PFSK-1 (cell line): ENCODE results near the gene LANCL2.

ENCODE experiments used
- FOXP2 ChIP-seq: optimal IDR thresholded peaks from 2 replicates; pipeline ENCODE3; 2011; ENCODE audit warnings: borderline replicate concordance, control low read depth, inconsistent platforms; ENCODE audit not compliant: insufficient read depth; ENCODE audit errors: extremely low read length, extremely low read depth
- POLR2AphosphoS5 ChIP-seq: IDR thresholded peaks from 2 replicates; pipeline ENCODE4 v1.6.1; 2012; ENCODE audit warnings: low read depth, mild to moderate bottlenecking, control low read depth, low read length, moderate library complexity
- REST ChIP-seq, 2 experiments: IDR thresholded peaks; 2 replicates each; pipeline versions ENCODE4 v1.6.1 to v1.8.0; 2011 to 2012; ENCODE audit warnings: low read depth in 2 of 2, low read length in 2 of 2, control low read depth in 1 of 2, inconsistent platforms in 1 of 2, mild to moderate bottlenecking in 1 of 2, moderate library complexity in 1 of 2; ENCODE audit not compliant: insufficient read depth in 1 of 2
- SIN3A ChIP-seq: IDR thresholded peaks from 2 replicates; pipeline ENCODE4 v1.6.1; 2012; ENCODE audit warnings: mild to moderate bottlenecking, low read length, moderate library complexity, borderline replicate concordance; ENCODE audit not compliant: insufficient read depth
- TAF1 ChIP-seq: IDR thresholded peaks from 2 replicates; pipeline ENCODE4 v1.6.1; 2012; ENCODE audit warnings: low read length, control low read depth, borderline replicate concordance; ENCODE audit not compliant: insufficient read depth

- no peak for TF ChIP-seq POLR2AphosphoS5
- no peak for TF ChIP-seq TAF1
- no peak for TF ChIP-seq REST (IDR thresholded peaks at IDR 0.05; ENCODE audit: insufficient read depth in 1 of 2, low read depth in 2 of 2, low read length in 2 of 2)
- no peak for TF ChIP-seq SIN3A
- TF ChIP-seq FOXP2 = no peak
These were observed 110.1 kb downstream of the LANCL2 start for GRCh38 chr7:55474944-55475854.
